ENCODE data around the gene THADA.

GRCh38 chr2:43445781-43446180, 150.1 kb downstream of the THADA start:
- TF ChIP-seq, protein P1, sequence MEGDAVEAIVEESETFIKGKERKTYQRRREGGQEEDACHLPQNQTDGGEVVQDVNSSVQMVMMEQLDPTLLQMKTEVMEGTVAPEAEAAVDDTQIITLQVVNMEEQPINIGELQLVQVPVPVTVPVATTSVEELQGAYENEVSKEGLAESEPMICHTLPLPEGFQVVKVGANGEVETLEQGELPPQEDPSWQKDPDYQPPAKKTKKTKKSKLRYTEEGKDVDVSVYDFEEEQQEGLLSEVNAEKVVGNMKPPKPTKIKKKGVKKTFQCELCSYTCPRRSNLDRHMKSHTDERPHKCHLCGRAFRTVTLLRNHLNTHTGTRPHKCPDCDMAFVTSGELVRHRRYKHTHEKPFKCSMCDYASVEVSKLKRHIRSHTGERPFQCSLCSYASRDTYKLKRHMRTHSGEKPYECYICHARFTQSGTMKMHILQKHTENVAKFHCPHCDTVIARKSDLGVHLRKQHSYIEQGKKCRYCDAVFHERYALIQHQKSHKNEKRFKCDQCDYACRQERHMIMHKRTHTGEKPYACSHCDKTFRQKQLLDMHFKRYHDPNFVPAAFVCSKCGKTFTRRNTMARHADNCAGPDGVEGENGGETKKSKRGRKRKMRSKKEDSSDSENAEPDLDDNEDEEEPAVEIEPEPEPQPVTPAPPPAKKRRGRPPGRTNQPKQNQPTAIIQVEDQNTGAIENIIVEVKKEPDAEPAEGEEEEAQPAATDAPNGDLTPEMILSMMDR (IDR thresholded peaks at IDR 0.05; ENCODE audit: poor library complexity) = no peak
- TF ChIP-seq EZH2phosphoT487 (IDR thresholded peaks at IDR 0.05; ENCODE audit: low read depth, severe bottlenecking, unreplicated experiment) (no peak), EZH2 (IDR thresholded peaks at IDR 0.05; ENCODE audit: borderline replicate concordance) (no peak)

Data from hepatocyte (in vitro differentiated cells).